Renal cortex interstitium (tissue), 11 donors: ENCODE results near the gene HBE1. TPM values are rescaled to one million over a fixed set of nuclear protein-coding genes. Genes with fewer than 3 reads are reported as not detected.

Experiments
- DNase-seq, 11 donors: peaks; one replicate each; pipeline ENCODE4 v3.0.0-alpha.2; 2013; ENCODE audit warnings: low read depth in 9 of 11, low spot score in 4 of 11; ENCODE audit errors: extremely low read depth in 1 of 11
- polyA plus RNA-seq, 3 donors: library from polyadenylated mRNA; unstranded; fragments of 120-200 nt; gene quantifications; one replicate each; pipeline ENCODE4 v1.2.1, GENCODE V29; 2013; ENCODE audit not compliant: insufficient read length in 3 of 3

Gene HBE1
- polyA plus RNA-seq, 3 donors: 2.4 to 26.1 (median 9.6) TPM

- DNase-seq: no peak
These were observed 26.6 kb downstream of the HBE1 start for GRCh38 chr11:5242933-5243815.

DNA sequence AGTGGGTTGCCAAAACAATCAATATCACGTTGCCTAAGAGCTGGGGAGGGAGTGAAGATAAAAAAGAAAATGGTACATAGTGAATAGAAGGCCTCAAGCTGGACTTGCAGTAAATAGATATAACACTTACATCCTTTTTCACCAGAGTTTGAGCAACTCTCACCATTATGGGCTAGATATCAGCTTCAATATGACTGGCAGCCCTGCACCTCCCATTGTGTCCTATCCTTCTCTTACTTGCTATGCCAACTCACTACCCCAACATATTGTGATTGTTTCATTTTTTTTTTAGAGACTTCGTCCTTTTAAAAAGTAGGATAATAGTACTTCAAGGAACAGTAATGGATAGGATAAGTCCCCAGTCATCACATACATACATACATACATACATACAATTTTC lies 27.5 kb downstream of the HBE1 start:
- no peak for DNase-seq

- DNase-seq: no peak
These were observed 28.3 kb downstream of the HBE1 start for GRCh38 chr11:5241458-5241857.

GRCh38 chr11:5240458-5240857 lies 29.3 kb downstream of the HBE1 start:
- DNase-seq: no peak

DNA sequence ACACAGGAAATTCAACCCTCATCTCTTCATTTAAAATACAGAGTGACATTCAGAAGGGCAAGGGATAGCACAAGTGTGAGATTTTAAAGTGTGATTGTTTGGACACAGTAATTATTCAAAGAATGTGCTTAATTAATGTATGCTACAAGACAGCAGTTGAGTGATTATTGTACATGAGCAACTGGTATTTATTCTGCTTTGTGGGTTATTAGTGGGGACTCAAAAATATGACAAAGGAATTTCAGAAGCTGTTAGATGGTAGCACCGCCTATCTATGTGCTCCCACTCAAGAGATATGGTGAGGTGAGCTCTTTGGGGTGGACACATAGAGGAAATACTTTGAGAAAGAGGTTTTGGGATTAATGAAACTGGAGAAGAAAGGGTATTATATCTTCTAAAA lies 29.7 kb downstream of the HBE1 start:
- DNase-seq: no peak

- no peak for DNase-seq
These were observed 30.7 kb downstream of the HBE1 start for GRCh38 chr11:5239046-5239445.

GRCh38 chr11:5238486-5238885 lies 31.3 kb downstream of the HBE1 start:
- no peak for DNase-seq

DNA sequence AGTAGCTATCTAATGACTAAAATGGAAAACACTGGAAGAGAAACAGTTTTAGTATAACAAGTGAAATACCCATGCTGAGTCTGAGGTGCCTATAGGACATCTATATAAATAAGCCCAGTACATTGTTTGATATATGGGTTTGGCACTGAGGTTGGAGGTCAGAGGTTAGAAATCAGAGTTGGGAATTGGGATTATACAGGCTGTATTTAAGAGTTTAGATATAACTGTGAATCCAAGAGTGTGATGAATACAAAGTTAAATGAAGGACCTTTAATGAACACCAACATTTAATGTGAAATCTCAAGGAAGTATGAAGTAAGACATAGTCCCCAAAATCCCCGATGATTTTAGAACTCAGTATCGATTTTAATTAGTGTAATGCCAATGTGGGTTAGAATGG lies 32.3 kb downstream of the HBE1 start:
- DNase-seq: no peak

DNA sequence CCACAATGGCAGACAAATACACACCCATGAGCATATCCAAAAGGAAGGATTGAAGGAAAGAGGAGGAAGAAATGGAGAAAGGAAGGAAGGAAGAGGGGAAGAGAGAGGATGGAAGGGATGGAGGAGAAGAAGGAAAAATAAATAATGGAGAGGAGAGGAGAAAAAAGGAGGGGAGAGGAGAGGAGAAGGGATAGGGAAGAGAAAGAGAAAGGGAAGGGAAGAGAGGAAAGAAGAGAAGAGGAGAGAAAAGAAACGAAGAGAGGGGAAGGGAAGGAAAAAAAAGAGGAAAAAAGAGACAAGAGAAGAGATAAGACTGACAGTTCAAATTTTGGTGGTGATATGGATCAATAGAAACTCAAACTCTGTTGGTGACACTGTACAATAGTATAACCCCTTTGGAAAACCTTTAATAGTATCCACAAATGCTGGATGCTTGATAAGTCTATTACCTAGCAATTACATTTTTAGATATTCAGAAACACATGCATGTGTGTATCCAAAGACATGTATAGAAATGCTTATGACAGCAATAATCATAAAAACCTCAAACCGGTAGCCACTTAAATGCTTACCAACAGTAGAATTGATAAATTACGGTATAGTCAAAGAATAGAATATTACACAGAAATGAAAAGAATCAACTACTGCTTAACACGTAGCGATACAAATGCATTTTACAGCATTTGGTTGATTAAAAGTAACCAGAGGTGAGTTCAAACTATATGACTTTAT lies 34.2 kb downstream of the HBE1 start:
- DNase-seq: no peak

- DNase-seq: no peak
These were observed 35.3 kb downstream of the HBE1 start, which contains the start of gene HBD for GRCh38 chr11:5234381-5234834. HBD (minus strand) TSS chr11:5234483; CDS start chr11:5234433, 50 bp downstream.

GRCh38 chr11:5233307-5233706 lies 36.4 kb downstream of the HBE1 start:
- no peak for DNase-seq

- DNase-seq: no peak
These were observed 36.9 kb downstream of the HBE1 start for GRCh38 chr11:5232821-5233220.

- DNase-seq: no peak
These were observed 37.6 kb downstream of the HBE1 start for GRCh38 chr11:5232176-5232575.

- no peak for DNase-seq
These were observed 38.6 kb downstream of the HBE1 start for GRCh38 chr11:5231111-5231510.

DNA sequence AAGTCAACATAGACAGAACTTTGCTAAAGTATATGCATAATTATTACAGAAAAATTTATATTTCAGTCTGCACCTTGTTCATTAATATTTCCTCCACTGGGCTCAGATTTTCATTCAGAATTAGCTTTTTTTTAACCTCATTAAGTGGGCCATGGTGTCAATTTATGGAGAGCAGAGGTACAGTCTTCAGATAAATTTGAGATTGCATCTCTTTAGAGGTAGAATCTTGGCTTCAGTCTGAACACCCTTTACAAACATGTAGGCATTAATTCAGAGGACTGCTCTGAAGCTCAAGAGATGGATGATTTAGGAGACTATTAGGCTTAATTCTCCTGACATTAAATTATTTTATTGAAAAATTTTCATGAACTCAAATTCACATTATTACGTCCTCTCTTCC lies 39.5 kb downstream of the HBE1 start:
- DNase-seq: no peak

DNA sequence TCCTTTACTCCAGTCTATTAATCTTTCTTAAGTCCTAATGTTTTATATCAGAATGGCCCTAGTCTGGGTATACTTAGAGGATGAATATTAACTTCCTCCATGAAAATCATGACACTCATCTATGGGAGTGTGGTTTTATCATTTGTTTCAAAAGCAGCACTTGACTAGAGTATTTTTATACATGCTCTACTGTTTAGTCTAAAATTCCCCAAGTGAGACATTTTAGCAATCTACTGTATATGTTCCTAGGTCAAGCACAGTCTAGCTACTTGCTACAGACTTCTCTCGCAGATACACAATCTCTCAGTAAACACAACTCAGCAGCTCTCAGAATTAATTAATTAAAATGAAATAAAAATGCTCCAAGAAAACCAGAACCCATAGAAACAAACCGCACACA lies 39.9 kb downstream of the HBE1 start:
- no peak for DNase-seq

- no peak for DNase-seq
These were observed 40.4 kb downstream of the HBE1 start for GRCh38 chr11:5229356-5229755.

DNA sequence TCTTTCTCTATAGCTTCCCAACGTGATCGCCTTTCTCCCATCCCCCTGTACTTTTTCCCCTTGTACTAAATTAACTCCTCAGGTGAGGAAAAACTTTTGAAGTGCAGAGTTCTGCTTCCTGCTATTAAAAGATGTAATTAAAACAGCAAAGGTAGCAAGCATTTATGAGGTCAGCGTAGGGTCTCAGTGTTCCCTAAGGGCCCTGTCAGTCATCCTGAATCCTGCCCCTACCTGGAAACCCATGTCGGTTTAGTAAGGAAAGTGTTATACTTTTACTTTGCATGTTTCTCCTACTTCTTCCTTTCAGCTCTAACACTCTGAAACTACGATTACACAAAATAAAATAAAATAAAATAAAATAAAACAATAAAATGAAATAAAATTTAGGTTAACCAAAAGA lies 41.6 kb downstream of the HBE1 start:
- DNase-seq: no peak

DNA sequence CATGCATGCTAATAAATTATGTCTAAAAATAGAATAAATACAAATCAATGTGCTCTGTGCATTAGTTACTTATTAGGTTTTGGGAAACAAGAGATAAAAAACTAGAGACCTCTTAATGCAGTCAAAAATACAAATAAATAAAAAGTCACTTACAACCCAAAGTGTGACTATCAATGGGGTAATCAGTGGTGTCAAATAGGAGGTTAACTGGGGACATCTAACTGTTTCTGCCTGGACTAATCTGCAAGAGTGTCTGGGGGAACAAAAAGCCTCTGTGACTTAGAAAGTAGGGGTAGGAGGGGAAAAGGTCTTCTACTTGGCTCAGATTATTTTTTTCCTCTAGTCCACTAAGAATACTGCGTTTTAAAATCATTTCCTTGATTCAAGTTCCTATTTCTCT lies 42.1 kb downstream of the HBE1 start:
- DNase-seq: no peak

- no peak for DNase-seq
These were observed 42.9 kb downstream of the HBE1 start, which contains the start of gene HBB for GRCh38 chr11:5226732-5227310. HBB (minus strand) TSS chr11:5227071; CDS start chr11:5227021, 50 bp downstream.
